A673 (cell line): ENCODE data around the gene DHRS13. TPM values are rescaled to one million over a fixed set of nuclear protein-coding genes. Genes with fewer than 3 reads are reported as not detected.

Experiments used
- Bru-seq: library from RNA; stranded (reverse); fragments of 400-500 nt; gene quantifications from one replicate; lab custom pipeline; 2021; lab: Mats Ljungman, UMichigan
- BruChase-seq, 2 experiments: library from RNA; stranded (reverse); fragments of 400-500 nt; gene quantifications; one replicate each; lab custom pipeline; 2021; lab: Mats Ljungman, UMichigan
- BruUV-seq: library from RNA; stranded (reverse); fragments of 400-500 nt; replicated peaks from 2 replicates; lab custom pipeline; 2021; lab: Mats Ljungman, UMichigan
- CTCF ChIA-PET: fragments of 300-600 bp; sonication (Branson Sonifier 250); formaldehyde crosslinking; loops from one replicate; lab custom pipeline; 2022; ENCODE audit warnings: antibody characterized with exemption; lab: Charles Lee
- POLR2A ChIA-PET: fragments of 300-600 bp; sonication (Branson Sonifier 250); formaldehyde crosslinking; loops from one replicate; lab custom pipeline; 2022; ENCODE audit warnings: antibody characterized with exemption; ENCODE audit not compliant: low non-redundant PET; lab: Charles Lee
- DNase-seq: peaks from one replicate; pipeline ENCODE4 v3.0.0-alpha.2; 2015; ENCODE audit warnings: low spot score
- H3K27ac ChIP-seq: fragments of 200-600 bp; sonication (generic); 2 replicates; pipeline ENCODE4 v1.5.1; 2016; ENCODE audit warnings: mixed run types, low read depth, mild to moderate bottlenecking, mixed read lengths, antibody characterized with exemption, low read length; ENCODE audit not compliant: poor library complexity, severe bottlenecking
- H3K27me3 ChIP-seq: fragments of 200-600 bp; sonication (generic); replicated peaks from 2 replicates; pipeline ENCODE4 v1.6.1; 2017; ENCODE audit warnings: mixed run types, low read depth, mild to moderate bottlenecking, mixed read lengths, antibody characterized with exemption, low read length; ENCODE audit not compliant: insufficient read depth, poor library complexity
- H3K36me3 ChIP-seq: fragments of 200-600 bp; sonication (generic); 2 replicates; pipeline ENCODE4 v1.6.1; 2016; ENCODE audit warnings: mixed run types, mild to moderate bottlenecking, mixed read lengths, antibody characterized with exemption, low read length; ENCODE audit not compliant: insufficient read depth, poor library complexity, severe bottlenecking
- H3K4me1 ChIP-seq: fragments of 200-600 bp; sonication (generic); 2 replicates; pipeline ENCODE4 v1.6.1; 2017; ENCODE audit warnings: mixed run types, mild to moderate bottlenecking, mixed read lengths, antibody characterized with exemption, low read length; ENCODE audit not compliant: insufficient read depth, poor library complexity, severe bottlenecking
- H3K4me3 ChIP-seq: fragments of 200-600 bp; sonication (generic); 2 replicates; pipeline ENCODE4 v1.5.1; 2016; ENCODE audit warnings: low read depth, mixed run types, mild to moderate bottlenecking, mixed read lengths, low read length; ENCODE audit not compliant: poor library complexity, severe bottlenecking
- H3K9me3 ChIP-seq: fragments of 200-600 bp; sonication (generic); 2 replicates; pipeline ENCODE4 v1.6.1; 2016; ENCODE audit warnings: mixed run types, low read depth, mild to moderate bottlenecking, mixed read lengths, antibody characterized with exemption, low read length; ENCODE audit not compliant: poor library complexity, severe bottlenecking
- CTCF ChIP-seq: fragments of 300-800, 200-600 bp; sonication (generic); conservative IDR thresholded peaks from 2 replicates; pipeline ENCODE4 v1.5.1; 2017; ENCODE audit warnings: low read depth, mild to moderate bottlenecking, antibody characterized with exemption, low read length, moderate library complexity, mixed read lengths
- EZH2 ChIP-seq: fragments of 200-600 bp; sonication (generic); IDR thresholded peaks from 2 replicates; pipeline ENCODE4 v1.6.1; 2017; ENCODE audit warnings: borderline replicate concordance, low read depth, mild to moderate bottlenecking, mixed read lengths, antibody characterized with exemption, low read length; ENCODE audit not compliant: poor library complexity, severe bottlenecking
- intact Hi-C: fragments of 100-400 bp; cut with micrococcal nuclease; formaldehyde crosslinking; loops from one replicate; pipeline ENCODE4 v1.10.0; 2022; ENCODE audit not compliant: unreplicated experiment
- long read RNA-seq: library from polyadenylated mRNA; stranded (forward); transcript quantifications from one replicate; pipeline ENCODE4 v2.0.0, GENCODE V29; 2022
- total RNA-seq: library from RNA; stranded (reverse); gene quantifications from 2 replicates; pipeline ENCODE4 v1.2.3, GENCODE V29; 2021

The DHRS13 gene, protein sequence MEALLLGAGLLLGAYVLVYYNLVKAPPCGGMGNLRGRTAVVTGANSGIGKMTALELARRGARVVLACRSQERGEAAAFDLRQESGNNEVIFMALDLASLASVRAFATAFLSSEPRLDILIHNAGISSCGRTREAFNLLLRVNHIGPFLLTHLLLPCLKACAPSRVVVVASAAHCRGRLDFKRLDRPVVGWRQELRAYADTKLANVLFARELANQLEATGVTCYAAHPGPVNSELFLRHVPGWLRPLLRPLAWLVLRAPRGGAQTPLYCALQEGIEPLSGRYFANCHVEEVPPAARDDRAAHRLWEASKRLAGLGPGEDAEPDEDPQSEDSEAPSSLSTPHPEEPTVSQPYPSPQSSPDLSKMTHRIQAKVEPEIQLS
- 37.3 and 41.9 TPM in 2 replicates for total RNA-seq
- Bru-seq, nascent RNA, result percentile 78 among the genes with signal in this experiment
- BruChase-seq, experiment 1, labeled RNA remaining after a 2-hour chase, result percentile 81 among the genes with signal in this experiment
- BruChase-seq, experiment 2, labeled RNA remaining after a 6-hour chase, result percentile 90 among the genes with signal in this experiment
- long read RNA-seq, transcript DHRS13-201 (5 exons, 1,921 nt), result major isoform, 56 of 105 reads
- long read RNA-seq, transcript DHRS13-202 (4 exons, 2,037 nt), result minor isoform, 35 of 105 reads
- long read RNA-seq, partial matches to known transcripts, result 6 of 105 reads
- long read RNA-seq, other reads (novel, unspliced or antisense), result 7 of 105 reads

- Histone ChIP-seq H3K4me1 (peaks cover 37% of the 10 kb centered on the region), H3K4me3 (peak within 1 kb of the TSS; percentile 90), H3K27ac (peak within 1 kb of the TSS; percentile 90), H3K9me3 (no peaks in the 10 kb centered on the region), H3K36me3 (peaks cover 34% of the 10 kb centered on the region), H3K27me3 (no peaks in the 10 kb centered on the region)
- ChIA-PET POLR2A (no interaction called here), CTCF (interaction anchor here (0.9 to 1.7 kb wide), 5 partner anchors 9 to 140 kb away, joined by 3 to 8 read pairs (median 4); no protein-coding TSS in a partner anchor)
- intact Hi-C loops, result loop anchor here (1.0 to 5.0 kb wide), 2 partner anchors 140 to 156 kb away; no protein-coding TSS in a partner anchor
- no TSS peak for BruUV-seq
- no peak for TF ChIP-seq EZH2
- peak; percentile 93 for TF ChIP-seq CTCF
- peak; percentile 96 for DNase-seq
Observed at GRCh38 chr17:28902819-28903545, at the start of gene DHRS13. Gene DHRS13 (minus strand): TSS chr17:28903079. CDS start chr17:28902944, 135 bp downstream.

GRCh38 chr17:28951991-28952975 lies 49.4 kb upstream of the DHRS13 start:
- DNase-seq, result peak; percentile 100
- H3K9me3 ChIP-seq, result no peaks in the 10 kb centered on the region
- CTCF ChIA-PET, result interaction anchor here (0.6 to 2.6 kb wide), 14 partner anchors 13 to 361 kb away, joined by 3 to 61 read pairs (median 6); partner anchors contain the start of genes DHRS13, NEK8, TLCD1 and TRAF4
- H3K27ac ChIP-seq, result peak overlapping the region; percentile 95
- TSS peak; percentile 85 for BruUV-seq
- peak overlapping the region; percentile 88 for H3K4me3 ChIP-seq
- H3K4me1 ChIP-seq, result peaks cover 23% of the 10 kb centered on the region
- no peak for TF ChIP-seq CTCF
- no peak for TF ChIP-seq EZH2
- H3K36me3 ChIP-seq, result no peaks in the 10 kb centered on the region
- intact Hi-C loops, result loop anchor here (1.0 kb wide), 1 partner anchor 225 kb away; no protein-coding TSS in a partner anchor
- H3K27me3 ChIP-seq, result no peaks in the 10 kb centered on the region
- POLR2A ChIA-PET, result interaction anchor here (1.0 kb wide), 1 partner anchor 233 kb away, joined by 9 read pairs; the partner anchor contains the start of gene RPL23A
